H1 (cell line): ENCODE measurements around the gene VASN.

Experiments
- CEBPB ChIP-seq: IDR thresholded peaks from 2 replicates; pipeline ENCODE4 v1.6.1; 2012; ENCODE audit warnings: low read depth, low read length
- EP300 ChIP-seq, 2 experiments: IDR thresholded peaks; 1 replicate in 1 of 2; 2 replicates in 1 of 2; pipeline ENCODE4 v1.6.1; 2011 to 2012; ENCODE audit warnings: low read depth in 2 of 2, low read length in 2 of 2, mild to moderate bottlenecking in 2 of 2, borderline replicate concordance in 1 of 2, inconsistent platforms in 1 of 2, moderate library complexity in 1 of 2
- JUN ChIP-seq: IDR thresholded peaks from 2 replicates; pipeline ENCODE4 v1.6.1; 2011; ENCODE audit warnings: low read depth, mild to moderate bottlenecking, improper control_type of control experiment, low read length
- NRF1 ChIP-seq: IDR thresholded peaks from 2 replicates; pipeline ENCODE4 v1.6.1; 2011; ENCODE audit warnings: mild to moderate bottlenecking, low read depth, low read length, improper control_type of control experiment
- POLR2A ChIP-seq, 2 experiments: IDR thresholded peaks; 1 replicate in 1 of 2; 2 replicates in 1 of 2; pipeline ENCODE4 v1.6.1; 2011; ENCODE audit warnings: low read depth in 2 of 2, low read length in 2 of 2, mild to moderate bottlenecking in 2 of 2; ENCODE audit errors: control extremely low read depth in 1 of 2
- POLR2AphosphoS5 ChIP-seq: IDR thresholded peaks from 2 replicates; pipeline ENCODE4 v1.6.1; 2011; ENCODE audit warnings: low read depth, low read length
- RAD21 ChIP-seq, 2 experiments: IDR thresholded peaks in 1 of 2; conservative IDR thresholded peaks in 1 of 2; 2 replicates each; pipeline ENCODE4 v1.6.1; 2011; ENCODE audit warnings: low read depth in 2 of 2, low read length in 2 of 2, improper control_type of control experiment in 1 of 2, inconsistent platforms in 1 of 2, mild to moderate bottlenecking in 1 of 2, moderate library complexity in 1 of 2
- RFX5 ChIP-seq: IDR thresholded peaks from 2 replicates; pipeline ENCODE4 v1.6.1; 2011; ENCODE audit warnings: low read depth, low read length, improper control_type of control experiment, borderline replicate concordance
- SP2 ChIP-seq: IDR thresholded peaks from 2 replicates; pipeline ENCODE4 v1.6.1; 2012; ENCODE audit warnings: mild to moderate bottlenecking, low read length, inconsistent platforms
- YY1 ChIP-seq: IDR thresholded peaks from 2 replicates; pipeline ENCODE4 v1.6.1; 2011; ENCODE audit warnings: low read depth, mild to moderate bottlenecking, low read length
- TF ChIP-seq, protein P1 (sequence below): IDR thresholded peaks from 2 replicates; pipeline ENCODE4 v1.6.1; 2012; ENCODE audit warnings: inconsistent platforms
- TF ChIP-seq, protein P2 (sequence below), 3 experiments: IDR thresholded peaks; 1 replicate in 2 of 3; 2 replicates in 1 of 3; pipeline versions ENCODE4 v1.5.1 to v1.6.1; 2011; ENCODE audit warnings: low read length in 3 of 3, mild to moderate bottlenecking in 3 of 3, inconsistent platforms in 2 of 3, low read depth in 1 of 3, moderate library complexity in 1 of 3; ENCODE audit not compliant: insufficient read depth in 1 of 3; ENCODE audit errors: control extremely low read depth in 1 of 3
- TF ChIP-seq, protein P3 (sequence below): IDR thresholded peaks from 2 replicates; pipeline ENCODE4 v1.6.1; 2011; ENCODE audit warnings: low read depth, mild to moderate bottlenecking, low read length; ENCODE audit not compliant: insufficient read depth

DNA sequence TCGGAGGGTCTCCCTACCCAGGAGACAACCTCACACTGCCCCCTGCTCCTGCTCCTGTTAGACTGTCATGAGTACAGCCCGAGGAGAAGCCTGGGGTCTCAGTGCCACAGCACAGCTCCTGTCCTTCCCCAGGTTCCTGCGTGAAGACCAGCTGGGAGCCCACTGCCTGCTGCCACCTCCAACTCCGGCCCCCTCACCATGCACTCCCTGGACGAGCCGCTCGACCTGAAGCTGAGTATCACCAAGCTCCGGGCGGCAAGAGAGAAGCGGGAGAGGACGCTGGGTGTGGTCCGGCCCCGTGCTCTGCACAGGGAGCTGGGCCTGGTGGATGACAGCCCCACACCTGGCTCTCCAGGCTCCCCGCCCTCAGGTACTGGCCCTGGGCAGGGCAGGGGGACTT, 39.6 kb upstream of the VASN start:
- TF ChIP-seq, protein P1, sequence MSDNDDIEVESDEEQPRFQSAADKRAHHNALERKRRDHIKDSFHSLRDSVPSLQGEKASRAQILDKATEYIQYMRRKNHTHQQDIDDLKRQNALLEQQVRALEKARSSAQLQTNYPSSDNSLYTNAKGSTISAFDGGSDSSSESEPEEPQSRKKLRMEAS = no peak
- TF ChIP-seq SP2 (no peak), NRF1 (no peak), YY1 (no peak), POLR2A (IDR thresholded peaks at IDR 0.05; ENCODE audit: control extremely low read depth in 1 of 2, low read depth in 2 of 2, low read length in 2 of 2) (no peak), POLR2AphosphoS5 (no peak), JUN (no peak), RAD21 (IDR thresholded peaks at IDR 0.05 in 1 of 2, conservative IDR thresholded peaks at IDR 0.05 in 1 of 2; ENCODE audit: low read depth in 2 of 2, low read length in 2 of 2) (no peak), EP300 (IDR thresholded peaks at IDR 0.05; ENCODE audit: borderline replicate concordance in 1 of 2, low read depth in 2 of 2, low read length in 2 of 2) (no peak), RFX5 (no peak), CEBPB (no peak)
- TF ChIP-seq, protein P2, sequence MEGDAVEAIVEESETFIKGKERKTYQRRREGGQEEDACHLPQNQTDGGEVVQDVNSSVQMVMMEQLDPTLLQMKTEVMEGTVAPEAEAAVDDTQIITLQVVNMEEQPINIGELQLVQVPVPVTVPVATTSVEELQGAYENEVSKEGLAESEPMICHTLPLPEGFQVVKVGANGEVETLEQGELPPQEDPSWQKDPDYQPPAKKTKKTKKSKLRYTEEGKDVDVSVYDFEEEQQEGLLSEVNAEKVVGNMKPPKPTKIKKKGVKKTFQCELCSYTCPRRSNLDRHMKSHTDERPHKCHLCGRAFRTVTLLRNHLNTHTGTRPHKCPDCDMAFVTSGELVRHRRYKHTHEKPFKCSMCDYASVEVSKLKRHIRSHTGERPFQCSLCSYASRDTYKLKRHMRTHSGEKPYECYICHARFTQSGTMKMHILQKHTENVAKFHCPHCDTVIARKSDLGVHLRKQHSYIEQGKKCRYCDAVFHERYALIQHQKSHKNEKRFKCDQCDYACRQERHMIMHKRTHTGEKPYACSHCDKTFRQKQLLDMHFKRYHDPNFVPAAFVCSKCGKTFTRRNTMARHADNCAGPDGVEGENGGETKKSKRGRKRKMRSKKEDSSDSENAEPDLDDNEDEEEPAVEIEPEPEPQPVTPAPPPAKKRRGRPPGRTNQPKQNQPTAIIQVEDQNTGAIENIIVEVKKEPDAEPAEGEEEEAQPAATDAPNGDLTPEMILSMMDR (IDR thresholded peaks at IDR 0.05; ENCODE audit: control extremely low read depth in 1 of 3, insufficient read depth in 1 of 3, low read depth in 1 of 3, low read length in 3 of 3) = no peak
- TF ChIP-seq, protein P3, sequence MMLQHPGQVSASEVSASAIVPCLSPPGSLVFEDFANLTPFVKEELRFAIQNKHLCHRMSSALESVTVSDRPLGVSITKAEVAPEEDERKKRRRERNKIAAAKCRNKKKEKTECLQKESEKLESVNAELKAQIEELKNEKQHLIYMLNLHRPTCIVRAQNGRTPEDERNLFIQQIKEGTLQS = no peak
